Measurements from ENCODE around the gene ACAT1.
A peak's percentile ranks its signal among the peaks of the same experiment; 100 is the strongest.

ACAT1 gene

GRCh38 chr11:108121274-108122155 lies at the start of gene ACAT1 (continued):
- TF ChIP-seq ZNF558 (tag by site-specific recombination; IDR thresholded peaks at IDR 0.05) (no peak), GLIS1 (tag by site-specific recombination; IDR thresholded peaks at IDR 0.05) (peak; percentile 53), ZNF623 (tag by site-specific recombination; IDR thresholded peaks at IDR 0.05) (no peak), ZNF274 (IDR thresholded peaks at IDR 0.05; ENCODE audit: low read length) (no peak), ZNF274 (tag by site-specific recombination; IDR thresholded peaks at IDR 0.05; ENCODE audit: borderline replicate concordance) (no peak), ZNF335 (tag by site-specific recombination; conservative IDR thresholded peaks at IDR 0.05) (peak; percentile 91), ZBTB17 (tag by site-specific recombination; IDR thresholded peaks at IDR 0.05) (peak; percentile 46), MEIS1 (CRISPR knock-in tag; IDR thresholded peaks at IDR 0.05; ENCODE audit: borderline replicate concordance) (0 out of 2 replicates have a peak, but pooled peaks have one; percentile 24), ZNF112 (tag by site-specific recombination; IDR thresholded peaks at IDR 0.05) (no peak), ZNF792 (tag by site-specific recombination; IDR thresholded peaks at IDR 0.05) (no peak; the same call in 1 of the 2 replicates), ZNF692 (tag by site-specific recombination; IDR thresholded peaks at IDR 0.05) (0 out of 2 replicates have a peak, but pooled peaks have one; percentile 42), ZBTB1 (tag by site-specific recombination; IDR thresholded peaks at IDR 0.05) (no peak), ZNF501 (tag by site-specific recombination; IDR thresholded peaks at IDR 0.05) (peak; percentile 93), ZNF580 (tag by site-specific recombination; IDR thresholded peaks at IDR 0.05) (0 out of 2 replicates have a peak, but pooled peaks have one; percentile 47), ZNF16 (tag by site-specific recombination; IDR thresholded peaks at IDR 0.05; ENCODE audit: low read depth) (no peak), ZNF362 (tag by site-specific recombination; IDR thresholded peaks at IDR 0.05) (no peak), ZNF354C (tag by site-specific recombination; IDR thresholded peaks at IDR 0.05; ENCODE audit: borderline replicate concordance, low read depth) (no peak), ZNF2 (tag by site-specific recombination; IDR thresholded peaks at IDR 0.05) (peak; percentile 68), PRDM2 (tag by site-specific recombination; IDR thresholded peaks at IDR 0.05; ENCODE audit: borderline replicate concordance) (no peak), HOXA7 (CRISPR knock-in tag; IDR thresholded peaks at IDR 0.05; ENCODE audit: borderline replicate concordance) (no peak), ZNF596 (tag by site-specific recombination; IDR thresholded peaks at IDR 0.05) (no peak), ZNF843 (tag by site-specific recombination; IDR thresholded peaks at IDR 0.05) (peak; percentile 50)
- TF ChIP-seq, protein P1, sequence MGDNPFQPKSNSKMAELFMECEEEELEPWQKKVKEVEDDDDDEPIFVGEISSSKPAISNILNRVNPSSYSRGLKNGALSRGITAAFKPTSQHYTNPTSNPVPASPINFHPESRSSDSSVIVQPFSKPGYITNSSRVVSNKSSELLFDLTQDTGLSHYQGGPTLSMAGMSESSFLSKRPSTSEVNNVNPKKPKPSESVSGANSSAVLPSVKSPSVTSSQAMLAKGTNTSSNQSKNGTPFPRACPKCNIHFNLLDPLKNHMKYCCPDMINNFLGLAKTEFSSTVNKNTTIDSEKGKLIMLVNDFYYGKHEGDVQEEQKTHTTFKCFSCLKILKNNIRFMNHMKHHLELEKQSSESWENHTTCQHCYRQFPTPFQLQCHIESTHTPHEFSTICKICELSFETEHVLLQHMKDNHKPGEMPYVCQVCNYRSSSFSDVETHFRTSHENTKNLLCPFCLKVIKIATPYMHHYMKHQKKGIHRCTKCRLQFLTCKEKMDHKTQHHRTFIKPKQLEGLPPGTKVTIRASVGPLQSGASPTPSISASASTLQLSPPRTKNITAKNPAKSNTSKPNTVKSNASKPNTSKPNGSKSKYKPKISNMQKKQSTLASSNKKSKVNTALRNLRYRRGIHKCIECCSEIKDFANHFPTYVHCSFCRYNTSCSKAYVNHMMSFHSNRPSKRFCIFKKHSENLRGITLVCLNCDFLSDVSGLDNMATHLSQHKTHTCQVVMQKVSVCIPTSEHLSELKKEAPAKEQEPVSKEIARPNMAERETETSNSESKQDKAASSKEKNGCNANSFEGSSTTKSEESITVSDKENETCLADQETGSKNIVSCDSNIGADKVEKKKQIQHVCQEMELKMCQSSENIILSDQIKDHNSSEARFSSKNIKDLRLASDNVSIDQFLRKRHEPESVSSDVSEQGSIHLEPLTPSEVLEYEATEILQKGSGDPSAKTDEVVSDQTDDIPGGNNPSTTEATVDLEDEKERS (tag by site-specific recombination; IDR thresholded peaks at IDR 0.05), result no peak
- TF ChIP-seq, protein P2, sequence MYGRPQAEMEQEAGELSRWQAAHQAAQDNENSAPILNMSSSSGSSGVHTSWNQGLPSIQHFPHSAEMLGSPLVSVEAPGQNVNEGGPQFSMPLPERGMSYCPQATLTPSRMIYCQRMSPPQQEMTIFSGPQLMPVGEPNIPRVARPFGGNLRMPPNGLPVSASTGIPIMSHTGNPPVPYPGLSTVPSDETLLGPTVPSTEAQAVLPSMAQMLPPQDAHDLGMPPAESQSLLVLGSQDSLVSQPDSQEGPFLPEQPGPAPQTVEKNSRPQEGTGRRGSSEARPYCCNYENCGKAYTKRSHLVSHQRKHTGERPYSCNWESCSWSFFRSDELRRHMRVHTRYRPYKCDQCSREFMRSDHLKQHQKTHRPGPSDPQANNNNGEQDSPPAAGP (tag by site-specific recombination; IDR thresholded peaks at IDR 0.05), result peak; percentile 80

Data from HEK293 (cell line).